NCI-H1436 treated with DMSO at 0.1 percent for 48 hours (cell line): ENCODE measurements around the gene DHDH.

Source experiments
- DNase-seq: peaks from one replicate; lab custom pipeline; 2025; lab: John Stamatoyannopoulos, UW

Gene DHDH

GRCh38 chr19:48950159-48950558, 16.7 kb downstream of the DHDH start:
- no peak for DNase-seq

GRCh38 chr19:48950830-48951519, 17.5 kb downstream of the DHDH start:
- no peak for DNase-seq

DNA sequence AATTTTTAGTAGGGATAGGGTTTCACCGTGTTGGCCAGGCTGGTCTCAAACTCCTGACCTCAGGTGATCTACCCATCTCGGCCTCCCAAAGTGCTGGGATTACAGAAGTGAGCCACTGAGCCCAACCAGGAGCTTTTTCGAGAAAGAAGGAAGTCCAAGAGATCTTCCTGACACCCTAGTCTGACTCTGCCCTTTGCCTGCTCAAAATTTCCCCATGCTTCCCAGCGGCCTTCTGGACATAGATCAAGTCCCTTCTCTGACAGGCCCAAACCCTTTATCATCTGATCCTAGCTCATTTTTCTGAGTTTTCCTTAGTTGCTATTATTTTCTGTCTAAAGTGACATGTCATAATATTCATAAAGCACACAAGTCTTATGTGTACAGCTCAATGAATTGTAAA, 19.6 kb downstream of the DHDH start:
- no peak for DNase-seq

- DNase-seq: no peak
These were observed 20.6 kb downstream of the DHDH start for GRCh38 chr19:48953990-48954594.

GRCh38 chr19:48954595-48955307, 21.3 kb downstream of the DHDH start, which contains the start of gene BAX:
Gene BAX (plus strand): TSS chr19:48954875. CDS start chr19:48954929, 54 bp downstream.
- peak; percentile 97 for DNase-seq

DNA sequence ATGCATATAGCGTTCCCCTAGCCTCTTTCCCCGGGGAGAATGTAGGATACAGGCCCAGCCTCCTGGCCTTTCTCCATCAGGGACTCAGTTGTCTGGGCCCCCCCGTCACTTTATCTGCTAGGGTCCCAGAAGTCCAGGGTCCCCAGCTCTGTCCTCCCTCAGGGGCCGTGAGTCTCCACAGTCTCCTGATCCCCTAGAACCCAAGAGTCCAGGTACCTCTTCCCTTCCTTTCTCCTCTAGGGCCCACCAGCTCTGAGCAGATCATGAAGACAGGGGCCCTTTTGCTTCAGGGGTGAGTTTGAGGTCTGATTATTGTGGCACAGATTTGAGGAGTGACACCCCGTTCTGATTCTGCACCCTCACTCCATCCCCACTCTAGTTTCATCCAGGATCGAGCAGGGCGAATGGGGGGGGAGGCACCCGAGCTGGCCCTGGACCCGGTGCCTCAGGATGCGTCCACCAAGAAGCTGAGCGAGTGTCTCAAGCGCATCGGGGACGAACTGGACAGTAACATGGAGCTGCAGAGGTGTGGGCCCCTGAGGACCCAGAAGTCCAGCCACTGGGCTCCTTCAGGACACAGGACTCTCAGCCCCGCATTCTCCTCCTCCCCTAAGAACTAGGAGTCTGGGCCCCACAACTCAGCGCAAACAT, 21.9 kb downstream of the DHDH start:
- DNase-seq: no peak

DNA sequence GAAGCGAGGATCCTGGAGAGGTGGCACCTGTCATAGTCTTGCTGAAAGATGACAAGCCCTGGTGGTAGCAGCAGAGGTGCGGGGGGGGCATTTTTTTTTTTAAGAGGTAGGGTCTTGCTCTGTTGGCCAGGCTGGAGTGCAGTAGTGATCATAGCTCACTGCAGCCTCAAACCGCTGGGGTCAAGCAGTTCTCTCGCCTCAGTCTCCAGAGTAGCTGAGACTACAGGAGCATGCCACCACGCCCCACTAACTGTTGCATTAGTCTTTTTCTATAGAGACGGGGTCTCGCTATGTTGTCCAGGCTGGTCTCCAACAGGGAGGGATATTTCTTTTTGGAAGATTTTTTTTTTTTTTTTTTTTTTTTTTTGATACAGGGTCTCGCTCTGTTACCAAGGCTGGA, 24.5 kb downstream of the DHDH start:
- no peak for DNase-seq

DNA sequence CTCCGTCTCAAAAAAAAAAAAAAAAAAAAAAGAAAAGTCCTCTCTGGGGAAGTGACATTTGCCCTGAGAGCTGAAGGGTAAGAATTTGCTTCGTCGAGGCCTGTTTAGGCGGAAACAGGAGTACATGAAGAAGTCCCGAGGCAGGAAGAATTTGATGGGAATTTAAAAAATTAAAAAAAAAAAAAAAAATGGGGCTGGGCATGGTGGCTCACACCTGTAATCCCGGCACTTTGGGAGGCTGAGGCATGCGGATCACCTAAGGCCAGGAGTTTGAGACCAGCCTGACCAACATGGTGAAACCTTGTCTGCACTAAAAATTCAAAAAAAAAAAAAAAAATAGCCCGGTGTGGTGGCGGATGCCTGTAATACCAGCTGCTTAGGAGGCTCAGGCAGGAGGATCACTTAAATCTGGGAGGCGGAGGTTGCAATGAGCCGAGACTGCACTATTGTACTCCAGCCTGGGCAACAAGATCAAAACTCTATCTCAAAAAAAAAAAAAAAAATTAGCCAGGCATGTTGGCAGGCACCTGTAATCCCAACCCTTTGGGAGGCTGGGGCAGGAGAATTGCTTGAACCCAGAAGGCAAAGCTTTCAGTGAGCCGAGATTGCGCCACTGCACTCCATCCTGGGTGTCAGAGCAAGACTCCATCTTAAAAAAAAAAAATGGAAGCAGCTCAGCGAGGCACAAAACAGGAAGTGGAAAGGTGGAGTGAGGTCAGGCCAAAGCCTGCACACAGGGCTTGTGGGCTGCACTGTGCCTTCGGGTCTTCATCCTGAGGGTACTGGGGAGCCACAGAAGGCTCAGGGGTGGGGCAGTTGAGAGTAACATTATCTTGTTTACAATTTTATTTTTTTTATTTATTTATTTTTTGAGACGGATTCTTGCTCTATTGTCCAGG, 26.1 kb downstream of the DHDH start:
- no peak for DNase-seq

DNA sequence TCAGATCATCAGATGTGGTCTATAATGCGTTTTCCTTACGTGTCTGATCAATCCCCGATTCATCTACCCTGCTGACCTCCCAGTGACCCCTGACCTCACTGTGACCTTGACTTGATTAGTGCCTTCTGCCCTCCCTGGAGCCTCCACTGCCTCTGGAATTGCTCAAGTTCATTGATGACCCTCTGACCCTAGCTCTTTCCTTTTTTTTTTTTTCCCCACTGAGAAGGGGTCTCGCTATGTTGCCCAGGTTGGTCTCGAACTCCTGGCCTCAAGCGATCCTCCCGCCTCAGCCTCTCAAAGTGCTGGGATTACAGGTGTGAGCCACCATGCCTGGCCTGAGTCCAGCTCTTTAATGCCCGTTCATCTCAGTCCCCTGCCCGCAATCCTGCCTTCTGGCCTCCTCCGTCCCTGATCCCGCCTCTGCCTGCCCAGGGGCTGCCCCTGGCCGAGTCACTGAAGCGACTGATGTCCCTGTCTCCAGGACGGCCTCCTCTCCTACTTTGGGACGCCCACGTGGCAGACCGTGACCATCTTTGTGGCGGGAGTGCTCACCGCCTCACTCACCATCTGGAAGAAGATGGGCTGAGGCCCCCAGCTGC, 27.7 kb downstream of the DHDH start:
- DNase-seq: no peak

- DNase-seq: no peak
These were observed 28.2 kb downstream of the DHDH start for GRCh38 chr19:48961673-48962028.

GRCh38 chr19:48962029-48962848, 28.7 kb downstream of the DHDH start:
- no peak for DNase-seq

GRCh38 chr19:48962849-48963165, 29.3 kb downstream of the DHDH start:
- no peak for DNase-seq

GRCh38 chr19:48963371-48964204, 30.1 kb downstream of the DHDH start:
- no peak for DNase-seq

DNA sequence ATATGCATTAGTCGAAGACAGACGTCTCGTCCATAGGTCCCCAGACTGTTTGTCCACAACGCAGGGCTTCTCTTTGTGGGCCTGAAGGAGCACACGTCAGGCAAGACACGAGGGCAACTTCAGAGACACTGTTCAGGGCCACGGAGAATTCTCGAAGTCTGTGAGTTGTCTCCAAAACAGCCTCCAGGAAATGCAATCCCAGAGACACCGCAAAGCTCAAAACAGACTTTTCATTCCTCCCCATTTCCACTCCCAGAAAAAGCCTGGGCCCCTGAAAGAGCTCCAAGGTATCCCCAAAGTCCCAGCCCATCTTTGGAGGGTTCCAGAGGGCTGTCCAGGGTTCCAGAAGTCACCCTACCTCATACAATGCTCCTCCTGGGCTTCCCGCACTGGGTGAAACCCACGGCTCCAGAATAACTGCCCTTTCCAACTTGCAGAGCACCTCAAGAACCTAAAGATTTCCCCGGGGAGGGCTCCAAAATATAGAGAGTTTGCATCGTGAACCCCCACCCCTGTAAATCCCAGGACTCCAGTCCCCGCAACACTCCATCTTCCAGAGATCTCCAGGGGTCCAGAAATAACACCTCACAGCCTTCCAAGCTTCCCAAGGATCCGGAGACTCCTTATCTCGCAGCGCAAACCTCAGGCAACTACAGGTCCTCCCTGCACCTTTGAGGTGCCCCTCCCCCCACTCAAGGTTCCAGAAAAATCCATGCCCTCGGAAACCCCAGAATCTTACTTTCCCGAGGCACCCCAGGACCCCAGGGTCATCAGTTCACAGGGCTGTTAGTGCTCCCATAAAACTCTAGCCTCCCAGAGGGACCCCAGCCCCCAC, 30.9 kb downstream of the DHDH start:
- no peak for DNase-seq

DNA sequence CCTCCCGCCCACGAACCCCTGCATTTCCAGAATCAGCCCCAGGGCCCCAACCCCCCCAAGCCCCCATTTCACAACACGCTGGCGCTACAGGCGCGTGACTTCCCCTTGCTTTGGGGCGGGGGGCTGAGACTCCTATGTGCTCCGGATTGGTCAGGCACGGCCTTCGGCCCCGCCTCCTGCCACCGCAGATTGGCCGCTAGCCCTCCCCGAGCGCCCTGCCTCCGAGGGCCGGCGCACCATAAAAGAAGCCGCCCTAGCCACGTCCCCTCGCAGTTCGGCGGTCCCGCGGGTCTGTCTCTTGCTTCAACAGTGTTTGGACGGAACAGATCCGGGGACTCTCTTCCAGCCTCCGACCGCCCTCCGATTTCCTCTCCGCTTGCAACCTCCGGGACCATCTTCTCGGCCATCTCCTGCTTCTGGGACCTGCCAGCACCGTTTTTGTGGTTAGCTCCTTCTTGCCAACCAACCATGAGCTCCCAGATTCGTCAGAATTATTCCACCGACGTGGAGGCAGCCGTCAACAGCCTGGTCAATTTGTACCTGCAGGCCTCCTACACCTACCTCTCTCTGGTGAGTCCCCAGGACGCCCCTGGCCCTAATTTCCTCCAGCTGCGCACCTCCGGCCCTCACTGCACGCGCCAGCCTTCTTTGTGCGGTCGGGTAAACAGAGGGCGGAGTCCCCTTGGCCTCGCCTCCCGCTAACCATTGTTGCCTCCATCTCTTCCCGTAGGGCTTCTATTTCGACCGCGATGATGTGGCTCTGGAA, 31.7 kb downstream of the DHDH start, which contains the start of gene FTL:
Gene FTL (plus strand): TSS at position 270 of the 766 bp plus-strand sequence. CDS start 199 bp downstream, at position 469.
- peak; percentile 94 for DNase-seq

DNA sequence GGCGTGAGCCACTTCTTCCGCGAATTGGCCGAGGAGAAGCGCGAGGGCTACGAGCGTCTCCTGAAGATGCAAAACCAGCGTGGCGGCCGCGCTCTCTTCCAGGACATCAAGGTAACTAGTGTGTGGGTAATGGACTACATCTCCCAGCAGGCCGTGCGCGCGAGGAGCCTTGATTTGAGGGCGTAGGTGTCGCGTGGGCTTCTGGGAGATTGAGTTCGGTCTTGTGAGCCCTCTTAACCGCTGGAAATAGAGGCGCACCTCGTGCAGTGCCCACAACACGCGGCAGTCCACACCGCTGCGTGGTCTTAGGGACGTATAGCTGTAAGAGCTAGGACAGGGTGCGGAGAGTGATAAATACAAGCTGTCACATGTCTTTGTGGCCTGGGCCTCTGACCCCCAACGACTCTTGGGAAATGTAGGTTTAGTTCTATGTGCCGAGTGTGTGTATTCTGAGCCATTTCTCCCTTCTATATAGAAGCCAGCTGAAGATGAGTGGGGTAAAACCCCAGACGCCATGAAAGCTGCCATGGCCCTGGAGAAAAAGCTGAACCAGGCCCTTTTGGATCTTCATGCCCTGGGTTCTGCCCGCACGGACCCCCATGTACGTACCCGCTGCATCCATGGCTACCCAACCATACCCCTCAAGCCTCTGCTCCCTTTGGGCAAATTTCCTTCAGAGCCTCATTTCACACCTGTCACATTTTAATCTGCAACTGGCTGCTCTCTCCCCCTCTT, 32.5 kb downstream of the DHDH start:
- DNase-seq: no peak
